Fibroblast of peridontal ligament (primary cell): ENCODE measurements around the gene ATF7.

Experiments
- DNase-seq: peaks from one replicate; pipeline ENCODE4 v3.0.0-alpha.2; 2010; ENCODE audit errors: extremely low read depth

ATF7 gene

GRCh38 chr12:53596920-53597363, 29.2 kb downstream of the ATF7 start:
- DNase-seq, result peak; percentile 74

- DNase-seq, result no peak
Observed at GRCh38 chr12:53594897-53595615, 31.1 kb downstream of the ATF7 start.

GRCh38 chr12:53593707-53594106, 32.5 kb downstream of the ATF7 start:
- no peak for DNase-seq

- DNase-seq, result no peak
Observed at GRCh38 chr12:53593031-53593430, 33.2 kb downstream of the ATF7 start.

GRCh38 chr12:53592426-53592825, 33.8 kb downstream of the ATF7 start:
- DNase-seq, result no peak

- DNase-seq, result peak; percentile 30
Observed at GRCh38 chr12:53591301-53592206, 34.6 kb downstream of the ATF7 start.

GRCh38 chr12:53590652-53591051, 35.5 kb downstream of the ATF7 start:
- no peak for DNase-seq

- no peak for DNase-seq
Observed at GRCh38 chr12:53589915-53590314, 36.3 kb downstream of the ATF7 start.

- no peak for DNase-seq
Observed at GRCh38 chr12:53589423-53589822, 36.8 kb downstream of the ATF7 start.

GRCh38 chr12:53588123-53588522, 38.1 kb downstream of the ATF7 start:
- no peak for DNase-seq

GRCh38 chr12:53586745-53587144, 39.4 kb downstream of the ATF7 start:
- no peak for DNase-seq

- no peak for DNase-seq
Observed at GRCh38 chr12:53585448-53586125, 40.6 kb downstream of the ATF7 start.

- no peak for DNase-seq
Observed at GRCh38 chr12:53579545-53579955, 46.6 kb downstream of the ATF7 start.

GRCh38 chr12:53578783-53579182, 47.4 kb downstream of the ATF7 start:
- DNase-seq, result no peak

- DNase-seq, result no peak
Observed at GRCh38 chr12:53577941-53578352, 48.2 kb downstream of the ATF7 start.

- DNase-seq, result peak; percentile 64
Observed at GRCh38 chr12:53575502-53576249, 50.5 kb downstream of the ATF7 start.

- no peak for DNase-seq
Observed at GRCh38 chr12:53572134-53572758, 53.9 kb downstream of the ATF7 start.

- no peak for DNase-seq
Observed at GRCh38 chr12:53571295-53571694, 54.9 kb downstream of the ATF7 start.

GRCh38 chr12:53568809-53569557, 57.2 kb downstream of the ATF7 start:
- peak; percentile 63 for DNase-seq
